ENCODE data around the gene TNS4. TPM values are rescaled to one million over a fixed set of nuclear protein-coding genes. Genes with fewer than 3 reads are reported as not detected.

TNS4 gene
- total RNA-seq, 1 donor from 2014 or later: not detected

DNA sequence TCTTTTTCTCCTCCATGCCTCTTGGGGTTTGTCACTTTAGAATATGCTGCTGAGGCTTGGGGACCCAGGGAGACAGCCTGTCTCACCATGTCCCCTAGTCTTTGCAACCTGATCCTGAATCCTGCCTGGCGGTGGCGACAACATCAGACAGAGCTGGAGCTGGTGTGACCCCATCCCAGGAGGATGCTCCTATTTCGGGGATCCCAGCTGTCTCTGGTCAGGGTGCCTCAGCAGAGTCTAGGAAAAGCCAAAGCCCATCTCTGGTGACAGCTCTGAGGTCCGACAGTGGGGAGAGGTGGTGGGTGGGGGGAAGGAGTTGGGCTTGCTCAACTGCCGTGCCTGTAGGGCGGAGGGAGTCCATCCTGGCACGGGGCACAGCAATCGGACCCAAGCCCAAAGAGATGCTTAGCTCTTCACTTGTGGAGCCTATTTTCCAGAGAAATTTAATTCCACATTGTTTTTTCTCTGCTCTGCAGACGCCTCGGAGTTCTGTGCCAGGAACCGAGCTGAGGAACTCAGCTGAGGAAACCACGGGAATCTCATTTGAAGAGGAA is 10.3 kb upstream of the TNS4 start:
- H3K9me3 Mint-ChIP-seq (ENCODE audit: unreplicated experiment): peaks cover 2% of the 10 kb centered on the region
- no peak overlapping the region for H3K27ac Mint-ChIP-seq (ENCODE audit: unreplicated experiment)
- H3K36me3 Mint-ChIP-seq (ENCODE audit: unreplicated experiment): no peaks in the 10 kb centered on the region
- no peak overlapping the region for H3K4me3 Mint-ChIP-seq (ENCODE audit: unreplicated experiment)
- TF ChIP-seq, protein P1, sequence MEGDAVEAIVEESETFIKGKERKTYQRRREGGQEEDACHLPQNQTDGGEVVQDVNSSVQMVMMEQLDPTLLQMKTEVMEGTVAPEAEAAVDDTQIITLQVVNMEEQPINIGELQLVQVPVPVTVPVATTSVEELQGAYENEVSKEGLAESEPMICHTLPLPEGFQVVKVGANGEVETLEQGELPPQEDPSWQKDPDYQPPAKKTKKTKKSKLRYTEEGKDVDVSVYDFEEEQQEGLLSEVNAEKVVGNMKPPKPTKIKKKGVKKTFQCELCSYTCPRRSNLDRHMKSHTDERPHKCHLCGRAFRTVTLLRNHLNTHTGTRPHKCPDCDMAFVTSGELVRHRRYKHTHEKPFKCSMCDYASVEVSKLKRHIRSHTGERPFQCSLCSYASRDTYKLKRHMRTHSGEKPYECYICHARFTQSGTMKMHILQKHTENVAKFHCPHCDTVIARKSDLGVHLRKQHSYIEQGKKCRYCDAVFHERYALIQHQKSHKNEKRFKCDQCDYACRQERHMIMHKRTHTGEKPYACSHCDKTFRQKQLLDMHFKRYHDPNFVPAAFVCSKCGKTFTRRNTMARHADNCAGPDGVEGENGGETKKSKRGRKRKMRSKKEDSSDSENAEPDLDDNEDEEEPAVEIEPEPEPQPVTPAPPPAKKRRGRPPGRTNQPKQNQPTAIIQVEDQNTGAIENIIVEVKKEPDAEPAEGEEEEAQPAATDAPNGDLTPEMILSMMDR (IDR thresholded peaks at IDR 0.05; ENCODE audit: partially characterized antibody, unreplicated experiment): no peak
- no peaks in the 10 kb centered on the region for H3K4me1 Mint-ChIP-seq (ENCODE audit: low read depth, unreplicated experiment)
- DNase-seq: no peak
- H3K27me3 Mint-ChIP-seq (ENCODE audit: unreplicated experiment): peaks cover 11% of the 10 kb centered on the region

DNA sequence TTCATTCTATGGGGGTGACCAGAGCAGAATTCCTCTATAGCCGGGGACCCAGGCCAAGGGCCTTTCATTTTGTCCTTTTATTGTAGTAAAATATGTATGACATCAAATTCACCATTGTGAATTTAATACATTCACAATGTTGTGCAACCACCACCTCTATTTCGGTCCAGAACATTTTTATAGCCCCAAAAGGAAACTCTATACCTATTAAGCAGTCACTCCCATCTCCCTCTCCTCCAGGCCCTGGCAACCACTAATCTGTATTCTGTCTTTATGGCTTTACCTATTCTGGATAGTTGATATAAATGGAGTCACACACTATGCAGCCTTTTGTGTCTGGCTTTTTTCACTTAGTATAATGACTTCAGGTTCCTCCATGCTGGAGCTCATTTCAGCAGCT is 9.7 kb upstream of the TNS4 start:
- no peak for DNase-seq
- no peaks in the 10 kb centered on the region for H3K36me3 Mint-ChIP-seq (ENCODE audit: unreplicated experiment)
- H3K4me3 Mint-ChIP-seq (ENCODE audit: unreplicated experiment): no peak overlapping the region
- H3K4me1 Mint-ChIP-seq (ENCODE audit: low read depth, unreplicated experiment): no peaks in the 10 kb centered on the region
- H3K9me3 Mint-ChIP-seq (ENCODE audit: unreplicated experiment): peaks cover 2% of the 10 kb centered on the region
- H3K27me3 Mint-ChIP-seq (ENCODE audit: unreplicated experiment): peaks cover 12% of the 10 kb centered on the region
- TF ChIP-seq, protein P1 (IDR thresholded peaks at IDR 0.05; ENCODE audit: partially characterized antibody, unreplicated experiment): no peak
- H3K27ac Mint-ChIP-seq (ENCODE audit: unreplicated experiment): no peak overlapping the region

DNA sequence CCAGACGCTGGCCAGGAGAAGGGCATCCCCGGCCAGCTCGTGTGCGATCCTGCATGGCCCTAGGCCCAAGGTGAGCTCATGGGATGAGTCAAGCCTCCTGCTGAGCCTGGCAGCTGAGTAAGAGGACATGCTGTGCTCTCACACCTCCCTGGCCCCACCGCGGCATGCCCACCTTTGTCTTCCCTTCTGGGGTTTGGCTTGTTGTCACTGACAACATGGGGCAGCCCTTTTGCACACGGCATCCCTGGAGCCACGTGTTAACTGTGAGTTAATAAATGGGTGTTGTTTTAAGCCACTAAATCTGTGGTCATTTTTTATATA is 8.9 kb upstream of the TNS4 start:
- H3K4me3 Mint-ChIP-seq (ENCODE audit: unreplicated experiment): no peak overlapping the region
- peaks cover 9% of the 10 kb centered on the region for H3K27me3 Mint-ChIP-seq (ENCODE audit: unreplicated experiment)
- no peaks in the 10 kb centered on the region for H3K4me1 Mint-ChIP-seq (ENCODE audit: low read depth, unreplicated experiment)
- DNase-seq: no peak
- no peaks in the 10 kb centered on the region for H3K36me3 Mint-ChIP-seq (ENCODE audit: unreplicated experiment)
- TF ChIP-seq, protein P1 (IDR thresholded peaks at IDR 0.05; ENCODE audit: partially characterized antibody, unreplicated experiment): no peak
- H3K9me3 Mint-ChIP-seq (ENCODE audit: unreplicated experiment): peaks cover 2% of the 10 kb centered on the region
- no peak overlapping the region for H3K27ac Mint-ChIP-seq (ENCODE audit: unreplicated experiment)

DNA sequence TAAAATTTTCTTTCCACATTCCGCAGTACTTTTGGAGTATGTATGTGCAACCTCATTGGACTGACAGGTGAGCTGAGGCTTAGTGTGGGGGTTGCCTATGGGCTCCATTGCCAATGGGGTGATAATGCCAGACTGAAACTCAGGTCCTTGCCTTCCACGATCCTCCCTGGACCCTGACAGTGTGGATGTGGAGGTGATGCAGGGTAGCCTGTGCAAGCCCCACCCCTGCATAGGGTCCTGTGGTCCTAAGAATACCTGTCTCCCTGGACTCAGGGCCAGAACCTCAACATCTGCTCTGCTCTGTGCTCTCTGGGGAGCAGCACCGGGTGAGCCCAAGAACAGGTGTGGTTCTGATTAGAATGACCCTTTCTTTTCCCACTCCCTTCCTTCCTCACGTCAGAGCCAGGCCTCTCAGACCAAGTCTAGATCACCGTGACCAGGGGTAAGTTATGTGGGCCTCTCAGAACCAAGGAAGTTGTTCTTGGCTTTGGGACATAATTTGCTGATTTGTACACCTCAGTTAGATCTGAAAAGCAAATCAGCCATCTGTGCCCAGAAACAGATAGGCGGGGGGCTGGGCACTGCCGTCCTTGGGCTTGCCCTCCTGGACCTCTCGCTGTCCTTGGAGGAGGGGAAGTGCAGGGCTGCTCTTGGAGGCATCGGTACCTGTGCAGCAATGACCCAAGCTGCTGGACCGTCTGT is 8.4 kb upstream of the TNS4 start:
- no peaks in the 10 kb centered on the region for H3K36me3 Mint-ChIP-seq (ENCODE audit: unreplicated experiment)
- H3K27me3 Mint-ChIP-seq (ENCODE audit: unreplicated experiment): peaks cover 9% of the 10 kb centered on the region
- DNase-seq: no peak
- H3K9me3 Mint-ChIP-seq (ENCODE audit: unreplicated experiment): peaks cover 2% of the 10 kb centered on the region
- H3K27ac Mint-ChIP-seq (ENCODE audit: unreplicated experiment): no peak overlapping the region
- no peaks in the 10 kb centered on the region for H3K4me1 Mint-ChIP-seq (ENCODE audit: low read depth, unreplicated experiment)
- TF ChIP-seq, protein P1 (IDR thresholded peaks at IDR 0.05; ENCODE audit: partially characterized antibody, unreplicated experiment): no peak
- H3K4me3 Mint-ChIP-seq (ENCODE audit: unreplicated experiment): no peak overlapping the region

DNA sequence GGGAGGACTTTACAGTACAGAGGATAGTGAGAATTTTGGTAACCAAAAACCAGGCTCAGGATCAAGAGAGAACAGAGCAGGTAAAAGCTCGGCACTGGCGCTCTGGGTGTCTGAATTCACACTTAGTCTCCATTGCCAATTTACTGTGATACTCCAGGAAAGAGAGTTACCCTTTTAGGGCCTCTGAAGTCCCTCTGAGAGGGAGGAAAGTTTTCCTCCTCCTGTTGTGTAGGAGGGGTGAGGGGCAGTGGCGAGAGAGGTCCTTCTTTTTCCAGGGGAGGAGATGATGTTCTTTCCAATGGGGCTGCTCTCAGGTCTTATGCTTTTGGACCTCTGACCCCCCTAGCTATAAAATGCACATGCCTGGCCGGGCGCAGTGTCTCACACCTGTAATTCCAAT is 5.4 kb upstream of the TNS4 start:
- Mint-ChIP-seq H3K36me3 (ENCODE audit: unreplicated experiment) (peaks cover 15% of the 10 kb centered on the region), H3K27me3 (ENCODE audit: unreplicated experiment) (peaks cover 3% of the 10 kb centered on the region), H3K4me1 (ENCODE audit: low read depth, unreplicated experiment) (no peaks in the 10 kb centered on the region), H3K27ac (ENCODE audit: unreplicated experiment) (no peak overlapping the region), H3K9me3 (ENCODE audit: unreplicated experiment) (no peaks in the 10 kb centered on the region), H3K4me3 (ENCODE audit: unreplicated experiment) (no peak overlapping the region)
- TF ChIP-seq, protein P1 (IDR thresholded peaks at IDR 0.05; ENCODE audit: partially characterized antibody, unreplicated experiment): no peak
- DNase-seq: no peak
